Left lung (tissue), 10 donors: Measurements from ENCODE around the gene TMEM82. TPM values are rescaled to one million over a fixed set of nuclear protein-coding genes. Genes with fewer than 3 reads are reported as not detected.

ENCODE experiments used
- ATAC-seq: fragments of 200-7000 bp; cut with Tn5 transposase; one replicate; pipeline ENCODE4 v1.9.1; 2020; ENCODE audit warnings: moderate library complexity
- DNase-seq, 4 donors: peaks; one replicate each; pipeline ENCODE4 v3.0.0-alpha.2; 2013 to 2020
- H3K27ac ChIP-seq, 2 donors: fragments of 200-600 bp; sonication (generic) in 1 of 2; one replicate each; pipeline versions ENCODE4 v1.5.0 to v1.8.0; 2020 to 2021
- H3K27me3 ChIP-seq, 2 donors: fragments of 200-600 bp; sonication (generic) in 1 of 2; one replicate each; pipeline versions ENCODE4 v1.5.0 to v1.8.0; 2020 to 2021
- H3K36me3 ChIP-seq, 2 donors: fragments of 200-600 bp; sonication (generic) in 1 of 2; one replicate each; pipeline versions ENCODE4 v1.5.0 to v1.8.0; 2020 to 2021
- H3K4me1 ChIP-seq, 2 donors: fragments of 200-600 bp; one replicate each; pipeline ENCODE4 v1.8.0; 2021
- H3K4me3 ChIP-seq, 2 donors: fragments of 200-600 bp; sonication (generic) in 1 of 2; one replicate each; pipeline versions ENCODE4 v1.5.0 to v1.8.0; 2020 to 2021; ENCODE audit warnings: mild to moderate bottlenecking in 1 of 2
- H3K9me3 ChIP-seq, 2 donors: fragments of 200-600 bp; sonication (generic) in 1 of 2; one replicate each; pipeline versions ENCODE4 v1.5.0 to v1.8.0; 2020 to 2021
- intact Hi-C, 2 donors: fragments of 100-400 bp; cut with DNase I; formaldehyde crosslinking; loops; one replicate each; pipeline versions ENCODE4 v1.11.2 to v1.14.2; 2022
- polyA plus RNA-seq, 6 donors: library from polyadenylated mRNA; unstranded; fragments of 120-200 nt; gene quantifications; one replicate each; pipeline ENCODE4 v1.2.1, GENCODE V29; 2013; ENCODE audit not compliant: insufficient read length in 6 of 6
- total RNA-seq, 2 donors: library from RNA; stranded (reverse); fragmentation: NEBNext Ultra II Directional; extraction: Animal tissue kit (Norgen Biotek cat#: 25700); gene quantifications; one replicate each; pipeline ENCODE4 v1.2.1, GENCODE V29; 2021
- TF ChIP-seq, protein P1 (sequence below), 2 donors: fragments of 200-600 bp; sonication (generic) in 1 of 2; IDR thresholded peaks; one replicate each; pipeline versions ENCODE4 v1.5.0 to v1.8.0; 2021; ENCODE audit warnings: antibody characterized with exemption in 2 of 2
- donor health status: DM: no; HTN: yes; CAD: no.
- donor health status: DM: no; HTN: no; CAD: no.

Gene TMEM82
- total and polyA plus RNA-seq, 8 donors: 0.14 to 0.15 TPM; not detected in 6

DNA sequence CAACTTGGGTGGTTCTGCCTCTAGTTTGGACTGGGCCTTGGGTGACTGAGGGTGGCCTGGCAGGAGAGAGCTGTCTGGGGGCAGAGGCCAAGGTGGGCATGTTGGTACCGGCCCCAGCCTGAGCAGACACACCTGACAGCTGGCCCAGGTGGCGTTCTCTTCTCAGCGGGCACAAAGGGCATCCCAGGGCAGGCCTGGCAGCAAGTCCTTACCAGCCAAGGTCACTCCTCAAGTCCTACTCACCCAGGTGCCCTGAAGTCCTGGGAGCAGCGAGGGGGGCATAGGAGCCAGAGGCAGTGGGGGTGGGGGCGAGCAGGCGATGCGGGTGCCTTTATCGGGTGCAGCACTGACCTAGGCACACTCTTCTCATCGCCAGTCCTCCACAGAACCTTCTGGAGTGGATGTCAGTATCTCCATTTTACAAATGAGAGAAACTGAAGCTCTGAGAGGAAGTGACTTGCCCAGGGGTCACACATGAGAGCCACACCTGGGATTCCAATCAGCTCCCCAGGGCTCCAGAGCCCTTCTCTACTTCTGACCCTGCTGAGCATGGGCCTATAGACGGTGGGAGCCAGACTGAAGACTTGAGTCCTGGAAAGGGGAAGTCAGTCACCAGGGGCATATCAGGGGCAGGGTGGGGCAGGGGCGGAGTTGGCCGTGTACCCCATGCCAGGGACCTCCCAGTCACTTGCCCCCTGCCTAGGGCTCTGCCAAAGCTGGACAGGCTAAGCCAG is 6.8 kb upstream of the TMEM82 start:
- peak; percentile 32 for ATAC-seq

DNA sequence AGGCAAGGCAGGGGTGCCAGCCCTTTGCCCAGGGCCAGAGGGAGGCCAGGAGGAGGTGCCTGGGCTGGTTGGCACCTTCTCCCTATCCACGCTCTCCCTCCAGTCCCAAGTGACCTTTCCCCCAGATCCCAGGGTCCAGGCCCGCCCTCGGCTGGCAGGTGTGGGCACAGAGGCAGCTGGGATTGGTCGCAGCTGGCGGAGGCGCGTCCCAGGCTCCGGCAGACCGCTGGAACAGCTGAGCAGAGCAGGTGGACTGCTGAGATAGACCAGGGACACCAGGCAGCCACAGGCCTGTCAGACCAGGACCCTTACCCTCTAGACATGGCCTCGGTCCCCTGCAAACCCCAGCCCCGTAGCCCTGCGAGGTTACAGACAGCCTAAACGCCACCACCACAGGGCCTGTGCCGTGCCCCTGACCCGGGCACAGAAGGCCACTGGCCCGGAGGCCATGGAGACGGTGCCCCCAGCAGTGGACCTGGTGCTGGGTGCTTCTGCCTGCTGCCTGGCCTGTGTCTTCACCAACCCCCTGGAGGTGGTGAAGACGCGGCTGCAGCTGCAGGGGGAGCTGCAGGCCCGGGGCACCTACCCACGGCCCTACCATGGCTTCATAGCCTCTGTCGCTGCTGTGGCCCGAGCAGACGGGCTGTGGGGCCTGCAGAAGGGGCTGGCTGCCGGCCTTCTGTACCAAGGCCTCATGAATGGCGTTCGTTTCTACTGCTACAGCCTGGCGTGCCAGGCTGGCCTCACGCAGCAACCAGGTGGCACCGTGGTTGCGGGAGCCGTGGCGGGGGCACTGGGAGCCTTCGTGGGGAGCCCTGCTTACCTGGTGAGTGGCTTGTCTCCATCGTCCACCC is 6.0 kb upstream of the TMEM82 start, which contains the start of gene SLC25A34:
Gene SLC25A34, plus strand, starts transcription at position 221 of the 854 bp plus-strand sequence. Its CDS starts 228 bp downstream, at position 449.
- no peaks in the 10 kb centered on the region for H3K9me3 ChIP-seq
- ATAC-seq: peak; percentile 88
- H3K4me1 ChIP-seq: peaks cover 15 to 28% of the 10 kb centered on the region in 2 donors
- no peak within 1 kb of the TSS for H3K4me3 ChIP-seq
- intact Hi-C loops: no loop called here
- TF ChIP-seq, protein P1, sequence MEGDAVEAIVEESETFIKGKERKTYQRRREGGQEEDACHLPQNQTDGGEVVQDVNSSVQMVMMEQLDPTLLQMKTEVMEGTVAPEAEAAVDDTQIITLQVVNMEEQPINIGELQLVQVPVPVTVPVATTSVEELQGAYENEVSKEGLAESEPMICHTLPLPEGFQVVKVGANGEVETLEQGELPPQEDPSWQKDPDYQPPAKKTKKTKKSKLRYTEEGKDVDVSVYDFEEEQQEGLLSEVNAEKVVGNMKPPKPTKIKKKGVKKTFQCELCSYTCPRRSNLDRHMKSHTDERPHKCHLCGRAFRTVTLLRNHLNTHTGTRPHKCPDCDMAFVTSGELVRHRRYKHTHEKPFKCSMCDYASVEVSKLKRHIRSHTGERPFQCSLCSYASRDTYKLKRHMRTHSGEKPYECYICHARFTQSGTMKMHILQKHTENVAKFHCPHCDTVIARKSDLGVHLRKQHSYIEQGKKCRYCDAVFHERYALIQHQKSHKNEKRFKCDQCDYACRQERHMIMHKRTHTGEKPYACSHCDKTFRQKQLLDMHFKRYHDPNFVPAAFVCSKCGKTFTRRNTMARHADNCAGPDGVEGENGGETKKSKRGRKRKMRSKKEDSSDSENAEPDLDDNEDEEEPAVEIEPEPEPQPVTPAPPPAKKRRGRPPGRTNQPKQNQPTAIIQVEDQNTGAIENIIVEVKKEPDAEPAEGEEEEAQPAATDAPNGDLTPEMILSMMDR (IDR thresholded peaks at IDR 0.05): no peak
- H3K27ac ChIP-seq: peak within 1 kb of the TSS in 1 of 2 donors; percentile 28
- H3K36me3 ChIP-seq: peaks cover 0 to 48% of the 10 kb centered on the region in 2 donors
- no peaks in the 10 kb centered on the region for H3K27me3 ChIP-seq
- DNase-seq: peak in 3 of 4 donors; percentile 49 to 89 (median 73)

More for the DNA sequence above, 6.8 kb upstream of the TMEM82 start:
- TF ChIP-seq, protein P1 (IDR thresholded peaks at IDR 0.05): no peak
- Histone ChIP-seq H3K27me3 (no peaks in the 10 kb centered on the region), H3K4me1 (peaks cover 15 to 28% of the 10 kb centered on the region in 2 donors), H3K27ac (peak overlapping the region in 1 of 2 donors; percentile 28), H3K36me3 (peaks cover 0 to 56% of the 10 kb centered on the region in 2 donors), H3K9me3 (no peaks in the 10 kb centered on the region), H3K4me3 (no peak overlapping the region)
- no peak for DNase-seq
- intact Hi-C loops: no loop called here

DNA sequence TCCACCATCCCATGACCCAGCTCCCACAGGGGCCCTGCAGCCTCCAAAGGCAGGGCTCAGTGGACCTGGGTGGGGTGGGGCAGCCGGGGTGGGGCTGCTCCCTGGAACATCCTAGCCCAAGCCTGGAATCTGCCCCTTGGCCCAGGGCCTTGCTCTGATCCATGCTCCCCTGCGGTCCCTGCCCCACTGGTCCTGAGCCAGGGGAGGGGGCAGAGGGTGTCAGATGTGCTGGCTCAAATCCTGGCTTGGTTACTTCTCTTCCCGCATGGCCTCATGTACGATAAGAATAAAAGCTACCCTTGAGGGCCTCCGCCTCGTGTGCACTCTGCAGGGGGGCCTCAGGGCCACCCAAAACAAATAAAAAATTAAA is 5.4 kb upstream of the TMEM82 start:
- DNase-seq (no peak), ATAC-seq (no peak)
- peaks cover 15 to 31% of the 10 kb centered on the region in 2 donors for H3K4me1 ChIP-seq
- intact Hi-C loops: no loop called here
- H3K36me3 ChIP-seq: peaks cover 0 to 42% of the 10 kb centered on the region in 2 donors
- H3K27me3 ChIP-seq: no peaks in the 10 kb centered on the region
- H3K4me3 ChIP-seq: no peak overlapping the region
- H3K9me3 ChIP-seq: no peaks in the 10 kb centered on the region
- TF ChIP-seq, protein P1 (IDR thresholded peaks at IDR 0.05): no peak
- peak overlapping the region in 1 of 2 donors; percentile 28 for H3K27ac ChIP-seq

DNA sequence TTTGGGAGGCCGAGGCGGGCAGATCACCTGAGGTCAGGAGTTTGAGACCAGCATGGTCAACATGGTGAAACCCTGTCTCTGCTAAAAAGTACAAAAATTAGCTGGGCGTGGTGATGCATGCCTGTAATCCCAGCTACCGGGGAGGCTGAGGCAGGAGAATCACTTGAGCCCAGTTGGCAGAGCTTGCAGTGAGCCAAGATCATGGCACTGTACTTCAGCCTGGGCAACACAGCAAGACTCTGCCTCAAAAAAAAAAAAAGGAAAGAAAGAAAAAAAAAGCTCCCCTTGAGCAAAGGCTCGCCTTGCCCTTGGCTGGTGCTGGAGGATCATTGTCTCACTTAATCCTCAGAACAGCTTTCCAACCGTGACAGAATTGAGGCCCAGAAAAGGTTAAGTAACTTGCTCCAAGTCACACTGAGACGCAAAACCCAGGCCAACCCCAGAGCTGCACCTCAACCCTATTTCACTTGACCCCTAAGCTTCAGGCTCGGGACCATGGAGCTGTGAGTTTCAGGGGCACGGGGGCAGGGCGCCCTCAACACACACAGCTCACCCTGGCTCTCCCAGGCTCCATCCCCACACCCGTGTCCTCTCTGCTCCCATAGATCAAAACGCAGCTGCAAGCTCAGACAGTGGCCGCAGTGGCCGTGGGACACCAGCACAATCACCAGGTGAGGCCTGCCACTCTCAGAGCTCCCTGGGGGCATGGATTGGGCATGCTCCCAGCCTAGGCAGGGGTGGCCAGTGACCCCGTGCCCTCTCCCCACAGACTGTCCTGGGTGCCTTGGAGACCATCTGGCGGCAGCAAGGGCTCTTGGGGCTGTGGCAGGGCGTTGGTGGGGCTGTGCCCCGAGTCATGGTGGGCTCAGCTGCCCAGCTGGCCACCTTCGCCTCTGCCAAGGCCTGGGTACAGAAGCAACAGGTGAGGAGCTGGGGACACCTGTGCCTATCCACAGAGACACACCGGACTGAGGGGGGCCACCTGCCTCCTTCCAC is 4.7 kb upstream of the TMEM82 start:
- H3K27ac ChIP-seq: no peak overlapping the region
- peaks cover 0 to 34% of the 10 kb centered on the region in 2 donors for H3K36me3 ChIP-seq
- DNase-seq (no peak), ATAC-seq (no peak)
- intact Hi-C loops: no loop called here
- H3K9me3 ChIP-seq: no peaks in the 10 kb centered on the region
- no peak overlapping the region for H3K4me3 ChIP-seq
- TF ChIP-seq, protein P1 (IDR thresholded peaks at IDR 0.05): no peak
- no peaks in the 10 kb centered on the region for H3K27me3 ChIP-seq
- H3K4me1 ChIP-seq: peaks cover 15 to 31% of the 10 kb centered on the region in 2 donors
